WTC11 (cell line): ENCODE data around the gene DGKG. TPM values are rescaled to one million over a fixed set of nuclear protein-coding genes. Genes with fewer than 3 reads are reported as not detected.

Experiments
- ATAC-seq: fragments of 200-7000 bp; cut with Tn5 transposase; 2 replicates; pipeline ENCODE4 v1.10.0; 2021; ENCODE audit warnings: mild to moderate bottlenecking, moderate library complexity
- CTCF ChIA-PET: fragments of 300-600 bp; sonication (Branson Sonifier 250); formaldehyde crosslinking; loops from one replicate; lab custom pipeline; 2021; ENCODE audit warnings: antibody characterized with exemption; lab: Charles Lee
- POLR2A ChIA-PET: fragments of 350-600 bp; sonication (Branson Sonifier 250); formaldehyde crosslinking; loops from one replicate; lab custom pipeline; 2021; ENCODE audit warnings: antibody characterized with exemption; lab: Charles Lee
- DNase-seq: peaks from one replicate; pipeline ENCODE4 v3.0.0; 2021; ENCODE audit warnings: low spot score
- H3K27ac Mint-ChIP-seq: 2 replicates; pipeline ENCODE4 v1.8.0; 2021; ENCODE audit warnings: mixed read lengths
- H3K27me3 Mint-ChIP-seq: 2 replicates; pipeline ENCODE4 v1.8.0; 2021; ENCODE audit warnings: low read depth, mild to moderate bottlenecking, moderate library complexity, mixed read lengths
- H3K36me3 Mint-ChIP-seq: 2 replicates; pipeline ENCODE4 v1.8.0; 2021; ENCODE audit warnings: mixed read lengths
- H3K4me1 Mint-ChIP-seq: 2 replicates; pipeline ENCODE4 v1.8.0; 2022; ENCODE audit warnings: mixed read lengths
- H3K4me3 Mint-ChIP-seq: 2 replicates; pipeline ENCODE4 v1.8.0; 2021; ENCODE audit warnings: mild to moderate bottlenecking, moderate library complexity, mixed read lengths
- H3K9me3 Mint-ChIP-seq: 2 replicates; pipeline ENCODE4 v1.8.0; 2021; ENCODE audit warnings: mixed read lengths
- ELF4 ChIP-seq: sonication (generic); formaldehyde crosslinking; IDR thresholded peaks from 2 replicates; pipeline ENCODE4 v1.8.1; 2022; ENCODE audit warnings: low read depth, mild to moderate bottlenecking, moderate library complexity, missing genetic modification reagents
- ETV6 ChIP-seq: sonication (generic); formaldehyde crosslinking; IDR thresholded peaks from 2 replicates; pipeline ENCODE4 v1.8.1; 2022; ENCODE audit warnings: mild to moderate bottlenecking, missing genetic modification reagents
- FOXP1 ChIP-seq: sonication (generic); formaldehyde crosslinking; IDR thresholded peaks from 2 replicates; pipeline ENCODE4 v1.8.0; 2022; ENCODE audit warnings: missing genetic modification reagents, mild to moderate bottlenecking, moderate library complexity, borderline replicate concordance
- HMGA2 ChIP-seq: fragments of 250-450 bp; sonication (Bioruptor Pico); IDR thresholded peaks from 2 replicates; pipeline ENCODE4 v1.4.0; 2021; ENCODE audit warnings: mild to moderate bottlenecking, moderate library complexity
- NFYB ChIP-seq: sonication (generic); formaldehyde crosslinking; conservative IDR thresholded peaks from 2 replicates; pipeline ENCODE4 v1.8.0; 2022; ENCODE audit warnings: low read depth, missing genetic modification reagents
- NR3C1 ChIP-seq: sonication (generic); formaldehyde crosslinking; conservative IDR thresholded peaks from 2 replicates; pipeline ENCODE4 v1.8.1; 2023; ENCODE audit warnings: low read depth, mild to moderate bottlenecking, missing genetic modification reagents
- OVOL2 ChIP-seq: fragments of 250-450 bp; sonication (Bioruptor Pico); IDR thresholded peaks from 2 replicates; pipeline ENCODE4 v1.9.0; 2021; ENCODE audit warnings: mild to moderate bottlenecking, borderline replicate concordance
- SP1 ChIP-seq: sonication (generic); formaldehyde crosslinking; conservative IDR thresholded peaks from 2 replicates; pipeline ENCODE4 v1.8.1; 2022; ENCODE audit warnings: missing genetic modification reagents
- TEAD1 ChIP-seq: sonication (generic); formaldehyde crosslinking; IDR thresholded peaks from 2 replicates; pipeline ENCODE4 v1.8.0; 2022; ENCODE audit warnings: mild to moderate bottlenecking, missing genetic modification reagents
- TEAD4 ChIP-seq: sonication (generic); formaldehyde crosslinking; IDR thresholded peaks from 2 replicates; pipeline ENCODE4 v1.8.0; 2022; ENCODE audit warnings: mild to moderate bottlenecking, missing genetic modification reagents
- ZBTB21 ChIP-seq: sonication (generic); formaldehyde crosslinking; IDR thresholded peaks from 2 replicates; pipeline ENCODE4 v1.8.1; 2023; ENCODE audit warnings: mild to moderate bottlenecking, missing genetic modification reagents, borderline replicate concordance
- ZNF671 ChIP-seq: fragments of 250-450 bp; sonication (Bioruptor Pico); IDR thresholded peaks from 2 replicates; pipeline ENCODE4 v1.8.0; 2021; ENCODE audit warnings: mild to moderate bottlenecking
- total RNA-seq: library from RNA; stranded (reverse); gene quantifications from 3 replicates; pipeline ENCODE4 v1.2.3, GENCODE V29; 2021
- TF ChIP-seq, protein P1 (sequence below): sonication (generic); formaldehyde crosslinking; IDR thresholded peaks from 2 replicates; pipeline ENCODE4 v1.8.1; 2023; ENCODE audit warnings: mild to moderate bottlenecking, moderate library complexity, missing genetic modification reagents
- TF ChIP-seq, protein P2 (sequence below): sonication (generic); formaldehyde crosslinking; IDR thresholded peaks from 2 replicates; pipeline ENCODE4 v1.8.1; 2023; ENCODE audit warnings: mild to moderate bottlenecking, missing genetic modification reagents, moderate library complexity
- TF ChIP-seq, protein P3 (sequence below): sonication (generic); formaldehyde crosslinking; IDR thresholded peaks from 2 replicates; pipeline ENCODE4 v1.8.0; 2023; ENCODE audit warnings: mild to moderate bottlenecking, missing genetic modification reagents
- TF ChIP-seq, protein P4 (sequence below): sonication (generic); formaldehyde crosslinking; conservative IDR thresholded peaks from 2 replicates; pipeline ENCODE4 v1.8.1; 2023; ENCODE audit warnings: mild to moderate bottlenecking, low read depth, missing genetic modification reagents, moderate library complexity
- TF ChIP-seq, protein P5 (sequence below): sonication (generic); formaldehyde crosslinking; IDR thresholded peaks from 2 replicates; pipeline ENCODE4 v1.8.1; 2022; ENCODE audit warnings: low read depth, mild to moderate bottlenecking, moderate library complexity, missing genetic modification reagents, borderline replicate concordance

DGKG gene
- total RNA-seq, 1 experiment from 2014 or later = 0.92 TPM

DNA sequence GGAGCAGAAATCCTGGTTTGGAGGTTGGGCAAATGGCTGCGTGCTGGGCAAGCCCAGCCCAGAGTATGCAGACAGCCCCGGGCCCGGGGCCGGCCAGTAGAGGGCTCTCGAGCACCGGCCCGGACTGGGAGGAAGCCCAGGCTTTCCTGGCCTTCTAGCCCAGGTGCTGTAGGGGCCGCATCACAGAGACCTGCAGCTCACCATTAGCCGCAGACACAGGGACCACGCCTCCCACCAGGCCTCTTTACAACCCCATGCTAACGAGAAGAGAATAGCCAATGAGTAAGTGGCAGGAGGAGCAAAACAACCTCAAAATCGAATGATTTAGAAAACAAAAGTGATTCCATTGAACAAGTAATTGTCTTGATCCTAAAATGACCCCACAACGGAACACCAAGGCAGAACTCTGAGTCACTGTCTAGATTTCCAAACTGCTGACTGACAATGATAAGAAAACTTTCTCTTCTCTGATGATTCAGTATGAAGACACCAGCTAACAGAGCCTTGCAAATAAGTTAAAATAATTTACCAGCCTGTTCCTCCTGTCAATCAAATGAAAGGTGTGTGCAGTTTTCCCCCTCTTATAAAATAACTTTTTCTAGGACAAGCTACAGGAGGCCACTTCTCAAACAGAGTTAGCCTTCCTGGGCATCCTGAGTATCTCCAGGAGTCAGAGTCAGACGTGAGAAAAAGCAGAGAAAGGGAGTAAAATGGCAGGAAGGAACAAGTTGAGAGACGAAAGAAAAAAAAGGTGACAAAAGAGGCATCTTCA lies 102.2 kb downstream of the DGKG start:
- ATAC-seq (peak; percentile 98), DNase-seq (peak; percentile 91)
- Mint-ChIP-seq H3K27ac (peak overlapping the region; percentile 32; the same call in 1 of the 2 replicates), H3K27me3 (no peaks in the 10 kb centered on the region; the same call in 1 of the 2 replicates), H3K4me1 (peaks cover 27% of the 10 kb centered on the region), H3K9me3 (no peaks in the 10 kb centered on the region), H3K36me3 (no peaks in the 10 kb centered on the region), H3K4me3 (peak overlapping the region; percentile 41; the same call in 1 of the 2 replicates)
- CTCF ChIA-PET = interaction anchor here (0.5 to 6.5 kb wide), 55 partner anchors 9 to 583 kb away, joined by 3 to 117 read pairs (median 4); partner anchors contain the start of gene ETV5
- POLR2A ChIA-PET = interaction anchor here (0.6 to 1.1 kb wide), 4 partner anchors 276 to 508 kb away, joined by 3 to 5 read pairs (median 4); no protein-coding TSS in a partner anchor
- no peak for TF ChIP-seq ELF4
- peak; percentile 8; the same call in 1 of the 2 replicates for TF ChIP-seq TEAD1 (CRISPR knock-in tag)
- TF ChIP-seq, protein P1, sequence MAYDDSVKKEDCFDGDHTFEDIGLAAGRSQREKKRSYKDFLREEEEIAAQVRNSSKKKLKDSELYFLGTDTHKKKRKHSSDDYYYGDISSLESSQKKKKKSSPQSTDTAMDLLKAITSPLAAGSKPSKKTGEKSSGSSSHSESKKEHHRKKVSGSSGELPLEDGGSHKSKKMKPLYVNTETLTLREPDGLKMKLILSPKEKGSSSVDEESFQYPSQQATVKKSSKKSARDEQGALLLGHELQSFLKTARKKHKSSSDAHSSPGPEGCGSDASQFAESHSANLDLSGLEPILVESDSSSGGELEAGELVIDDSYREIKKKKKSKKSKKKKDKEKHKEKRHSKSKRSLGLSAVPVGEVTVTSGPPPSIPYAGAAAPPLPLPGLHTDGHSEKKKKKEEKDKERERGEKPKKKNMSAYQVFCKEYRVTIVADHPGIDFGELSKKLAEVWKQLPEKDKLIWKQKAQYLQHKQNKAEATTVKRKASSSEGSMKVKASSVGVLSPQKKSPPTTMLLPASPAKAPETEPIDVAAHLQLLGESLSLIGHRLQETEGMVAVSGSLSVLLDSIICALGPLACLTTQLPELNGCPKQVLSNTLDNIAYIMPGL (CRISPR knock-in tag) = 0 out of 2 replicates have a peak, but pooled peaks have one; percentile 45

DNA sequence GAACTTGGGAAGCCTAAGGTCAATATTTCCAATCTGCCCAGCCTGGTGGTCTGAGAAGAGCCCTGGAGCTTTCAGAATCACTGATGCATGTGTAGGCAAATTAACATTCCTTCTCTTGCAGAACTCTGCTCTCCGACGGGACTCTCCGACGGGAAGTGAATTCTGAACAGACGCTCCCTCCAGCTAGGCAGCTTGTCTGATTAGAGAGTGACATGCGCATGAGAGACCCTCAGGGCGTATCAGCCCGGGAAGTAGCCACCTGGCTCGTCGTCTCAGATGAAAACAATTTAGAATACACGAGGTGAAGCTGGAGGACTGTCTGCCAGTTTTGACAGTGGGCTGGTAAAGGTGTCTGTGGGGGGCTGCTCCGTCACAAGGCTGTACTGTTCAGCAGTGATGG lies 103.1 kb downstream of the DGKG start:
- H3K4me3 Mint-ChIP-seq = peak overlapping the region; percentile 41
- POLR2A ChIA-PET = interaction anchor here (0.6 to 1.1 kb wide), 3 partner anchors 275 to 509 kb away, joined by 3 to 5 read pairs (median 4); no protein-coding TSS in a partner anchor
- no peaks in the 10 kb centered on the region; the same call in 1 of the 2 replicates for H3K27me3 Mint-ChIP-seq
- no peaks in the 10 kb centered on the region for H3K36me3 Mint-ChIP-seq
- H3K4me1 Mint-ChIP-seq = peaks cover 27% of the 10 kb centered on the region
- CTCF ChIA-PET = interaction anchor here (0.5 to 6.5 kb wide), 48 partner anchors 8 to 582 kb away, joined by 3 to 117 read pairs (median 5); partner anchors contain the start of gene ETV5
- TF ChIP-seq, protein P2, sequence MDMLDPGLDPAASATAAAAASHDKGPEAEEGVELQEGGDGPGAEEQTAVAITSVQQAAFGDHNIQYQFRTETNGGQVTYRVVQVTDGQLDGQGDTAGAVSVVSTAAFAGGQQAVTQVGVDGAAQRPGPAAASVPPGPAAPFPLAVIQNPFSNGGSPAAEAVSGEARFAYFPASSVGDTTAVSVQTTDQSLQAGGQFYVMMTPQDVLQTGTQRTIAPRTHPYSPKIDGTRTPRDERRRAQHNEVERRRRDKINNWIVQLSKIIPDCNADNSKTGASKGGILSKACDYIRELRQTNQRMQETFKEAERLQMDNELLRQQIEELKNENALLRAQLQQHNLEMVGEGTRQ (CRISPR knock-in tag) = no peak
- TF ChIP-seq ZBTB21 (CRISPR knock-in tag) (no peak), SP1 (CRISPR knock-in tag) (no peak), HMGA2 (no peak), NFYB (CRISPR knock-in tag) (no peak), ZNF671 (no peak), TEAD4 (CRISPR knock-in tag) (no peak), OVOL2 (CRISPR knock-in tag) (no peak), ETV6 (CRISPR knock-in tag) (no peak), NR3C1 (CRISPR knock-in tag) (no peak), FOXP1 (CRISPR knock-in tag) (no peak)
- TF ChIP-seq, protein P3, sequence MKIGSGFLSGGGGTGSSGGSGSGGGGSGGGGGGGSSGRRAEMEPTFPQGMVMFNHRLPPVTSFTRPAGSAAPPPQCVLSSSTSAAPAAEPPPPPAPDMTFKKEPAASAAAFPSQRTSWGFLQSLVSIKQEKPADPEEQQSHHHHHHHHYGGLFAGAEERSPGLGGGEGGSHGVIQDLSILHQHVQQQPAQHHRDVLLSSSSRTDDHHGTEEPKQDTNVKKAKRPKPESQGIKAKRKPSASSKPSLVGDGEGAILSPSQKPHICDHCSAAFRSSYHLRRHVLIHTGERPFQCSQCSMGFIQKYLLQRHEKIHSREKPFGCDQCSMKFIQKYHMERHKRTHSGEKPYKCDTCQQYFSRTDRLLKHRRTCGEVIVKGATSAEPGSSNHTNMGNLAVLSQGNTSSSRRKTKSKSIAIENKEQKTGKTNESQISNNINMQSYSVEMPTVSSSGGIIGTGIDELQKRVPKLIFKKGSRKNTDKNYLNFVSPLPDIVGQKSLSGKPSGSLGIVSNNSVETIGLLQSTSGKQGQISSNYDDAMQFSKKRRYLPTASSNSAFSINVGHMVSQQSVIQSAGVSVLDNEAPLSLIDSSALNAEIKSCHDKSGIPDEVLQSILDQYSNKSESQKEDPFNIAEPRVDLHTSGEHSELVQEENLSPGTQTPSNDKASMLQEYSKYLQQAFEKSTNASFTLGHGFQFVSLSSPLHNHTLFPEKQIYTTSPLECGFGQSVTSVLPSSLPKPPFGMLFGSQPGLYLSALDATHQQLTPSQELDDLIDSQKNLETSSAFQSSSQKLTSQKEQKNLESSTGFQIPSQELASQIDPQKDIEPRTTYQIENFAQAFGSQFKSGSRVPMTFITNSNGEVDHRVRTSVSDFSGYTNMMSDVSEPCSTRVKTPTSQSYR (CRISPR knock-in tag) = no peak
- TF ChIP-seq, protein P4, sequence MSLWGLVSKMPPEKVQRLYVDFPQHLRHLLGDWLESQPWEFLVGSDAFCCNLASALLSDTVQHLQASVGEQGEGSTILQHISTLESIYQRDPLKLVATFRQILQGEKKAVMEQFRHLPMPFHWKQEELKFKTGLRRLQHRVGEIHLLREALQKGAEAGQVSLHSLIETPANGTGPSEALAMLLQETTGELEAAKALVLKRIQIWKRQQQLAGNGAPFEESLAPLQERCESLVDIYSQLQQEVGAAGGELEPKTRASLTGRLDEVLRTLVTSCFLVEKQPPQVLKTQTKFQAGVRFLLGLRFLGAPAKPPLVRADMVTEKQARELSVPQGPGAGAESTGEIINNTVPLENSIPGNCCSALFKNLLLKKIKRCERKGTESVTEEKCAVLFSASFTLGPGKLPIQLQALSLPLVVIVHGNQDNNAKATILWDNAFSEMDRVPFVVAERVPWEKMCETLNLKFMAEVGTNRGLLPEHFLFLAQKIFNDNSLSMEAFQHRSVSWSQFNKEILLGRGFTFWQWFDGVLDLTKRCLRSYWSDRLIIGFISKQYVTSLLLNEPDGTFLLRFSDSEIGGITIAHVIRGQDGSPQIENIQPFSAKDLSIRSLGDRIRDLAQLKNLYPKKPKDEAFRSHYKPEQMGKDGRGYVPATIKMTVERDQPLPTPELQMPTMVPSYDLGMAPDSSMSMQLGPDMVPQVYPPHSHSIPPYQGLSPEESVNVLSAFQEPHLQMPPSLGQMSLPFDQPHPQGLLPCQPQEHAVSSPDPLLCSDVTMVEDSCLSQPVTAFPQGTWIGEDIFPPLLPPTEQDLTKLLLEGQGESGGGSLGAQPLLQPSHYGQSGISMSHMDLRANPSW (CRISPR knock-in tag) = no peak
- TF ChIP-seq, protein P5, sequence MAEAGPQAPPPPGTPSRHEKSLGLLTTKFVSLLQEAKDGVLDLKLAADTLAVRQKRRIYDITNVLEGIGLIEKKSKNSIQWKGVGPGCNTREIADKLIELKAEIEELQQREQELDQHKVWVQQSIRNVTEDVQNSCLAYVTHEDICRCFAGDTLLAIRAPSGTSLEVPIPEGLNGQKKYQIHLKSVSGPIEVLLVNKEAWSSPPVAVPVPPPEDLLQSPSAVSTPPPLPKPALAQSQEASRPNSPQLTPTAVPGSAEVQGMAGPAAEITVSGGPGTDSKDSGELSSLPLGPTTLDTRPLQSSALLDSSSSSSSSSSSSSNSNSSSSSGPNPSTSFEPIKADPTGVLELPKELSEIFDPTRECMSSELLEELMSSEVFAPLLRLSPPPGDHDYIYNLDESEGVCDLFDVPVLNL (CRISPR knock-in tag) = no peak
- DNase-seq (peak; percentile 31), ATAC-seq (peak; percentile 2)
- no peaks in the 10 kb centered on the region for H3K9me3 Mint-ChIP-seq
- peak overlapping the region; percentile 40; the same call in 1 of the 2 replicates for H3K27ac Mint-ChIP-seq
